Stimulated activated CD8-positive, alpha-beta memory T cell treated with anti-CD3 and anti-CD28 coated beads, Interleukin-4, amount 100 ng/mL, for 4 hours (primary cell): ENCODE measurements around the gene ZNF582.
"Not testable (repeated sequence)": the region's sequence is repeated elsewhere in the genome, so short reads cannot be mapped to it uniquely, and the experiment has no call there.

Source experiments
- DNase-seq, 2 donors: peaks; one replicate each; pipeline ENCODE4 v3.0.0-alpha.2; 2020; ENCODE audit warnings: low read depth in 2 of 2, low spot score in 1 of 2

Gene ZNF582

GRCh38 chr19:56351208-56351607 lies 42.1 kb downstream of the ZNF582 start:
- DNase-seq, result no peak

- DNase-seq, result no peak
Observed at GRCh38 chr19:56350416-56351045, 42.8 kb downstream of the ZNF582 start.

DNA sequence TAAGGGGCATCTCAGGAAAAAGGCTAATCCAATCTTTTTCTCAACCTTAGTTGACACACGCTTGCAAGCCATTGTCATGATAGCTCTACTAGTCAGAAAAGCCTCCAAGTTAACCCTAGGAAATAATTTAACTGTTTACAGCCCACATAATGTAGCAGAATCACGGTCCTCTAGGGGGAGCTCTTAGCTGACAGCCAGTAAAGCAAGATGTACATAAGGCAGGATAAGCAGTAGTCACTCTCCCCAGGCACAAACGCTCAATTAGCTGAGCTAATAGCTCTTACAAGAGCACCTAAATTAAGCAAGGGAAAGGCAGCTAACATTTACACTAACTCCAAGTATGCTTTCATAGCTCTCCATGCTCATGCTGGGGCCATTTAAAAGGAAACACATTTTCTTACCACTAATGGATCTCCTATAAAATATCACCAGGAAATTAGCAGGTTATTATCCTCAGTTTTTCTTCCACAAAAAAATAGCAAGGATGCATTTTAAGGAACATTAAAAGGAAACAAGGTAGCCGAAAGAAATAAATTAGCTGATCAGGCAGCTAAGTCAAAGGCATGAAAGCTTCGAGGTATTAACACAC lies 45.0 kb downstream of the ZNF582 start:
- no peak for DNase-seq

DNA sequence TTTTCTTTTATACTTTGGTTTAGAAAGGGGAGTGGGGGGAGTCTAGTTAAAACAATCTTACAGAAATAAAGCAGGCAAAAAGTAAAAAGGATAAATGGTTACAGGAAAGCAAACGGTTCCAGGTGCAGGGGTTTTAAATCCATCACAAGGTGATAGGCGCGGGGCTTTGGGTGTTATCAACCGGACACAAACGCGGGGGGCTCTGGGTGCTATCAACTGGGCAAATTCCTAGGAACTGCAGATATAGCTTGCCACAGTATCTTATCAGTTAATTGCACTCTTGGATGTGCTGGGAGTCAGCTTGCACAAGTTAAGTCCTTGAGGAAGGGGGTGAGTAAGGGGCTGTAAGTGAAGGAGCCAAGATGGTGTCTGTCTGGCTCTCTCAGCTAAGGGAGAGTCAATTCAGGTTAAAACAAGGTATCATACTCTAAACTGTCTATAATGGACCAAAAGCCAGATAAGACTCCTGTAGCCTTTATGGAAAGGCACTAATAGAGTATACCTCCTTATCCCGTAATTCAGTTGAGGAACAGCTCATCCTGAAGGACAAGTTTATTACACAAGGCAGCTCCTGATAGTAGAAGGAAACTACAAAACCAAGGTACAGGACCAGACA lies 46.1 kb downstream of the ZNF582 start:
- DNase-seq, result no peak

- DNase-seq, result no peak
Observed at GRCh38 chr19:56341948-56342347, 51.4 kb downstream of the ZNF582 start.

- not testable (repeated sequence) for DNase-seq
Observed at GRCh38 chr19:56339031-56339430, 54.3 kb downstream of the ZNF582 start.

- not testable (repeated sequence) for DNase-seq
Observed at GRCh38 chr19:56337077-56337476, 56.3 kb downstream of the ZNF582 start.

DNA sequence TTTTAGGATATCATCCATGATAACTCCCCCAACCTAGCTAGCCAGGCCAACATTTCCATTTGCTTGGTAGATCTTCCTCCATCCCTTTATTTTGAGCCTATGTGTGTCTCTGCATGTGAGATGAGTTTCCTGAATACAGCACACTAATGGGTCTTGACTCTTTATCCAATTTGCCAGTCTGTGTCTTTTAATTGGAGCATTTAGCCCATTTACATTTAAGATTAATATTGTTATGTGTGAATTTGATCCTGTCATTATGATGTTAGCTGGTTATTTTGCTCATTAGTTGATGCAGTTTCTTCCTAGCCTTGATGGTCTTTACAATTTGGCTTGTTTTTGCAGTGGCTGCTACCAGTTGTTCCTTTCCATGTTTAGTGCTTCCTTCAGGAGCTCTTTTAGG lies 58.0 kb downstream of the ZNF582 start:
- DNase-seq, result not testable (repeated sequence)

GRCh38 chr19:56333506-56333905 lies 59.8 kb downstream of the ZNF582 start:
- DNase-seq, result no peak
